ENCODE data around the gene ZMYM1. TPM values are rescaled to one million over a fixed set of nuclear protein-coding genes. Genes with fewer than 3 reads are reported as not detected.
"Not testable (repeated sequence)": the region's sequence is repeated elsewhere in the genome, so short reads cannot be mapped to it uniquely, and the experiment has no call there.

The ZMYM1 gene
- total RNA-seq, 2 experiments from 2014 or later, result 19.6 to 21.4 TPM

- H3K4me1 Mint-ChIP-seq (ENCODE audit: low read depth); POLR2A ChIA-PET; H3K9me3 Mint-ChIP-seq (ENCODE audit: insufficient read depth); H3K27me3 Mint-ChIP-seq (ENCODE audit: low read depth); CTCF ChIA-PET; DNase-seq; ATAC-seq; H3K36me3 Mint-ChIP-seq (ENCODE audit: low read depth); H3K27ac Mint-ChIP-seq; H3K4me3 Mint-ChIP-seq: not testable (repeated sequence)
Measured at GRCh38 chr1:35137590-35137989, 58.4 kb downstream of the ZMYM1 start.

GRCh38 chr1:35142294-35142693 is 63.1 kb downstream of the ZMYM1 start:
- H3K9me3 Mint-ChIP-seq (ENCODE audit: insufficient read depth); CTCF ChIA-PET; H3K4me1 Mint-ChIP-seq (ENCODE audit: low read depth); POLR2A ChIA-PET; H3K27me3 Mint-ChIP-seq (ENCODE audit: low read depth); H3K36me3 Mint-ChIP-seq (ENCODE audit: low read depth); H3K27ac Mint-ChIP-seq; DNase-seq; H3K4me3 Mint-ChIP-seq; ATAC-seq: not testable (repeated sequence)

- POLR2A ChIA-PET; H3K27ac Mint-ChIP-seq; H3K4me1 Mint-ChIP-seq (ENCODE audit: low read depth); ATAC-seq; H3K4me3 Mint-ChIP-seq; H3K27me3 Mint-ChIP-seq (ENCODE audit: low read depth); H3K36me3 Mint-ChIP-seq (ENCODE audit: low read depth); DNase-seq; CTCF ChIA-PET; H3K9me3 Mint-ChIP-seq (ENCODE audit: insufficient read depth): not testable (repeated sequence)
Measured at GRCh38 chr1:35142728-35143127, 63.5 kb downstream of the ZMYM1 start.

GRCh38 chr1:35143737-35144508 is 64.7 kb downstream of the ZMYM1 start:
- H3K27ac Mint-ChIP-seq, result no peak overlapping the region
- H3K4me3 Mint-ChIP-seq, result no peak overlapping the region
- no peaks in the 10 kb centered on the region for H3K36me3 Mint-ChIP-seq (ENCODE audit: low read depth)
- CTCF ChIA-PET, result no interaction called here
- no peaks in the 10 kb centered on the region for H3K9me3 Mint-ChIP-seq (ENCODE audit: insufficient read depth)
- ATAC-seq (no peak), DNase-seq (no peak)
- H3K4me1 Mint-ChIP-seq (ENCODE audit: low read depth), result peaks cover 10% of the 10 kb centered on the region
- peaks cover 5% of the 10 kb centered on the region for H3K27me3 Mint-ChIP-seq (ENCODE audit: low read depth)
- POLR2A ChIA-PET, result no interaction called here

GRCh38 chr1:35145892-35146549 is 66.8 kb downstream of the ZMYM1 start:
- H3K4me3 Mint-ChIP-seq; H3K27ac Mint-ChIP-seq; DNase-seq; H3K9me3 Mint-ChIP-seq (ENCODE audit: insufficient read depth); H3K36me3 Mint-ChIP-seq (ENCODE audit: low read depth); POLR2A ChIA-PET; ATAC-seq; H3K27me3 Mint-ChIP-seq (ENCODE audit: low read depth); H3K4me1 Mint-ChIP-seq (ENCODE audit: low read depth): not testable (repeated sequence)
- CTCF ChIA-PET, result interaction anchor here (1.0 kb wide), 1 partner anchor 19 kb away, joined by 3 read pairs; no protein-coding TSS in a partner anchor

- Mint-ChIP-seq H3K27ac (no peak overlapping the region), H3K4me1 (ENCODE audit: low read depth) (peaks cover 5% of the 10 kb centered on the region), H3K27me3 (ENCODE audit: low read depth) (no peaks in the 10 kb centered on the region), H3K36me3 (ENCODE audit: low read depth) (no peaks in the 10 kb centered on the region), H3K4me3 (no peak overlapping the region), H3K9me3 (ENCODE audit: insufficient read depth) (no peaks in the 10 kb centered on the region)
- ChIA-PET CTCF (no interaction called here), POLR2A (no interaction called here)
- ATAC-seq (no peak), DNase-seq (no peak)
Measured at GRCh38 chr1:35151220-35151619, 72.0 kb downstream of the ZMYM1 start.

GRCh38 chr1:35164893-35165292 is 85.7 kb downstream of the ZMYM1 start:
- Mint-ChIP-seq H3K27me3 (ENCODE audit: low read depth) (peaks cover 2% of the 10 kb centered on the region), H3K27ac (no peak overlapping the region), H3K4me3 (no peak overlapping the region), H3K36me3 (ENCODE audit: low read depth) (no peaks in the 10 kb centered on the region), H3K4me1 (ENCODE audit: low read depth) (peaks cover 3% of the 10 kb centered on the region), H3K9me3 (ENCODE audit: insufficient read depth) (peaks cover 3% of the 10 kb centered on the region)
- POLR2A ChIA-PET, result no interaction called here
- DNase-seq (no peak), ATAC-seq (no peak)
- CTCF ChIA-PET, result no interaction called here

Other genes with a start within 250 kb of the ZMYM1 start
- 10 to 100 TPM; 50.4 to 52.2 TPM for gene SMIM12, start 219.6 kb upstream of the ZMYM1 start, total RNA-seq
- gene DLGAP3, start 149.7 kb upstream of the ZMYM1 start, total RNA-seq, result under 1 TPM; 0.29 to 0.39 TPM
- 10 to 100 TPM; 24.8 to 26.7 TPM for gene TMEM35B, start 94.0 kb upstream of the ZMYM1 start, total RNA-seq
- gene ZMYM6, start 47.4 kb upstream of the ZMYM1 start, total RNA-seq, result 10 to 100 TPM; 15.2 to 19.2 TPM
- gene SFPQ, start 113.8 kb downstream of the ZMYM1 start, total RNA-seq, result 100 to 1,000 TPM; 348 to 360 TPM
- 10 to 100 TPM; 29.5 to 29.6 TPM for gene ZMYM4, start 189.3 kb downstream of the ZMYM1 start, total RNA-seq